ENCODE data around the gene RNF144A.

RNF144A gene

DNA sequence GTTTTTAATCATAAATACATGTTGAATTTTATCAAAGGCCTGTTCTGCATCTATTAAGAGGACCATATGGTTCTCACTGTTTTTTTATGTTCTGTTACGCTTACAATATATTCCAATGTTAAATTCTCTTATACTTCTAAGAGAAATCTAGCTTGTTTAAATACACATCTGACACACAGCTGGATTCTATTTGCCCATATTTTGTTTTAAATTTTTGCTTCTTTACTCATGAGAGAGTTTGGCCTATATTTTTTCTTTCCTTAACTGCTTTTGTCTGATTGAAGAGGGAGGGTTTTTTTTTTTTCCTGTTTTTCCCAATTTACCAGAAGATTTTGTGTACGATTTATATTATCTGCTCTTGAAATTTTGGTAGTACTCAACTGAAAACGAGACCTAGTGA is 34.9 kb downstream of the RNF144A start:
- no peak overlapping the region for H3K4me3 ChIP-seq (ENCODE audit: low read length)
- DNase-seq (ENCODE audit: low read depth): no peak
- TF ChIP-seq CTCF (IDR thresholded peaks at IDR 0.05; ENCODE audit: insufficient read depth, low read depth, low read length, missing control alignments): no peak

GRCh38 chr2:6954586-6954985 is 37.4 kb downstream of the RNF144A start:
- TF ChIP-seq CTCF (IDR thresholded peaks at IDR 0.05; ENCODE audit: insufficient read depth, low read depth, low read length, missing control alignments): no peak
- no peak overlapping the region for H3K4me3 ChIP-seq (ENCODE audit: low read length)
- DNase-seq (ENCODE audit: low read depth): no peak

- no peak overlapping the region for H3K4me3 ChIP-seq (ENCODE audit: low read length)
- no peak for DNase-seq (ENCODE audit: low read depth)
- no peak for TF ChIP-seq CTCF (IDR thresholded peaks at IDR 0.05; ENCODE audit: insufficient read depth, low read depth, low read length, missing control alignments)
Observed at GRCh38 chr2:6955511-6956136, 38.4 kb downstream of the RNF144A start.

- no peak for TF ChIP-seq CTCF (IDR thresholded peaks at IDR 0.05; ENCODE audit: insufficient read depth, low read depth, low read length, missing control alignments)
- no peak for DNase-seq (ENCODE audit: low read depth)
- H3K4me3 ChIP-seq (ENCODE audit: low read length): no peak overlapping the region
Observed at GRCh38 chr2:6956566-6956965, 39.4 kb downstream of the RNF144A start.

DNA sequence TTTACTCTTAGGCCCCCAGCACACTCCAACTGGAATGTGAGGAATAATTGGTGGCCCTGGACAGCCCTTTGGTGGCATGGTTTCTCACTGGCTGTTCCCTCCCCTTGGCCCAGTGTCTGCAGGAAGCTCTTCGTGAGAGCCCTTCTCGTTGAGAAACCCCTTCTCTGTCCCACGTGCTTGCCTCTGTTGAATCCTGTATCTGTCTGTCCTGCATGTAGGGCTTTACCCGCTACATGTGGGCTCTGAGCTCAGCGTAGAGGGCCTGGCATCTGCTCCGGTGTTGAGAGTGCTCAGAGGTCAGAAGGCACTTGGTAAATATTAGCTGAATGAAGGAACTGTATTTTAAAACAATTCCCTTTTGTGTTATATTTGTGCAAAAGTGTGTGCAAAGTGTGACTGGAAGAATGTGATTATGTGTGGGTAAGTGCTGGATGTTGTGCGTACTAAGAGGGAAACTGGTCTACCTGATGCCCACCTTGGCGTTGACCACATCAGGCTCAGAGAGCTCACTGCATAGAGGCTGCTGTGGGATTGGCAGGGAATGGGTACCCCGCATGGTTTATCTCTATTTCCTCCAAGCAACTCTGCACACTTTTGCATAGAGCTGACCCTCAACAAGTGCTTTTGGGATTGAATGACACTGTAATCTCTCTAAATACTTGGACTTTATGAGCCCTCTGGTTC is 40.0 kb downstream of the RNF144A start:
- no peak overlapping the region for H3K4me3 ChIP-seq (ENCODE audit: low read length)
- no peak for DNase-seq (ENCODE audit: low read depth)
- TF ChIP-seq CTCF (IDR thresholded peaks at IDR 0.05; ENCODE audit: insufficient read depth, low read depth, low read length, missing control alignments): no peak

DNA sequence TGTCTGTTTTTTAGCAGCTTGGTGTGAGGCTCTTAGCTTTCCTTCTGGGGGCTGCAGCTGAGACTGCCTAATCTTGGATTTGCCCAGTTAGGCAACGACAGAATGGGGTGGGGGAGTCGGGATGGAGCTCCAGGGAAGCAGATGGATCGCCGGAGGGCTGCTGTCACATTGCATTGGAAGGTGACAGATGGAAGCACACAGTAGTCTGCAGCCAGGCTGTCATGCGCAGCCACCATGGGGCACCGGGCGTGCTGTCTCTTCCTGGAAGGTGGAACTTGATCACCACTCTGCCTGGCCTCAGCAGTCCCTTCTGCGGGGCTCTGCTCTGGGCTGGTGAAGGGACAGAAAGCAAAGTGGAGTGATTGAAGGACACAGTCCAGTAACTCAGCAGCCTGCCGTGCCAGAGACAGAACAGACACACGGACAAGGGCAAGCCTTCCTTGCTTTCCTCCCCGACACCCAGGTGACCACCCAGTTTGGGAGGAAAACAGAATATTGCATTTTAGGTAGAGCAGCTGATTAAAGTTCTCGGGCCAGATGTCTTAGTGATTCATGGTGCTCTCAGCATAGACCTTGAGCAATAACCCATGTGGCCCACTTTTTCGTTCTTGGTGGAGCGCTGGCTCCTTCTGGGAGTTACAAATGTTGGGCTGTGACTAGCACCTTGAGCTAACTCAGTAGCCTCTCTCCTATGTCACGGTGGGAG is 40.9 kb downstream of the RNF144A start:
- DNase-seq (ENCODE audit: low read depth): no peak
- TF ChIP-seq CTCF (IDR thresholded peaks at IDR 0.05; ENCODE audit: insufficient read depth, low read depth, low read length, missing control alignments): no peak
- no peak overlapping the region for H3K4me3 ChIP-seq (ENCODE audit: low read length)
